ENCODE measurements around the gene FLVCR1. TPM values are rescaled to one million over a fixed set of nuclear protein-coding genes. Genes with fewer than 3 reads are reported as not detected.

The FLVCR1 gene
- total RNA-seq, 4 donors from 2014 or later: 2.0 to 28.9 (median 7.6) TPM

GRCh38 chr1:212928323-212929291 is 70.5 kb downstream of the FLVCR1 start:
- Histone ChIP-seq H3K36me3 (no peaks in the 10 kb centered on the region), H3K9me3 (no peaks in the 10 kb centered on the region), H3K4me1 (peaks cover 0 to 3% of the 10 kb centered on the region in 2 donors), H3K4me3 (no peak overlapping the region), H3K27me3 (no peaks in the 10 kb centered on the region), H3K27ac (no peak overlapping the region)
- TF ChIP-seq CTCF (IDR thresholded peaks at IDR 0.05) (no peak), POLR2A (IDR thresholded peaks at IDR 0.05) (no peak)
- intact Hi-C loops (cut with DNase I; ENCODE audit: low total_unique reads): no loop called here
- DNase-seq: no peak

- DNase-seq: no peak
- H3K36me3 ChIP-seq: no peaks in the 10 kb centered on the region
- no peak overlapping the region for H3K27ac ChIP-seq
- TF ChIP-seq POLR2A (IDR thresholded peaks at IDR 0.05): no peak
- no peaks in the 10 kb centered on the region for H3K4me1 ChIP-seq
- no peaks in the 10 kb centered on the region for H3K27me3 ChIP-seq
- no peaks in the 10 kb centered on the region for H3K9me3 ChIP-seq
- H3K4me3 ChIP-seq: no peak overlapping the region
- intact Hi-C loops (cut with DNase I; ENCODE audit: low total_unique reads): no loop called here
Observed at GRCh38 chr1:212930986-212931678, 73.1 kb downstream of the FLVCR1 start.

GRCh38 chr1:212933815-212934471 is 75.9 kb downstream of the FLVCR1 start:
- DNase-seq: no peak
- Histone ChIP-seq H3K36me3 (no peaks in the 10 kb centered on the region), H3K27me3 (no peaks in the 10 kb centered on the region), H3K4me1 (no peaks in the 10 kb centered on the region), H3K4me3 (no peak overlapping the region), H3K9me3 (no peaks in the 10 kb centered on the region), H3K27ac (no peak overlapping the region)
- intact Hi-C loops (cut with DNase I; ENCODE audit: low total_unique reads): no loop called here
- no peak for TF ChIP-seq POLR2A (IDR thresholded peaks at IDR 0.05)
- no peak for TF ChIP-seq CTCF (IDR thresholded peaks at IDR 0.05)

GRCh38 chr1:212935387-212935981 is 77.4 kb downstream of the FLVCR1 start:
- no peak overlapping the region for H3K4me3 ChIP-seq
- no peak for DNase-seq
- intact Hi-C loops (cut with DNase I; ENCODE audit: low total_unique reads): no loop called here
- H3K27me3 ChIP-seq: no peaks in the 10 kb centered on the region
- H3K4me1 ChIP-seq: no peaks in the 10 kb centered on the region
- H3K36me3 ChIP-seq: no peaks in the 10 kb centered on the region
- H3K9me3 ChIP-seq: no peaks in the 10 kb centered on the region
- TF ChIP-seq POLR2A (IDR thresholded peaks at IDR 0.05) (no peak), CTCF (IDR thresholded peaks at IDR 0.05) (no peak)
- H3K27ac ChIP-seq: no peak overlapping the region

- Histone ChIP-seq H3K4me1 (no peaks in the 10 kb centered on the region), H3K27ac (no peak overlapping the region), H3K9me3 (no peaks in the 10 kb centered on the region), H3K27me3 (no peaks in the 10 kb centered on the region), H3K36me3 (no peaks in the 10 kb centered on the region), H3K4me3 (no peak overlapping the region)
- intact Hi-C loops (cut with DNase I; ENCODE audit: low total_unique reads): no loop called here
- TF ChIP-seq CTCF (IDR thresholded peaks at IDR 0.05) (no peak), POLR2A (IDR thresholded peaks at IDR 0.05) (no peak)
- no peak for DNase-seq
Observed at GRCh38 chr1:212937034-212937433, 79.0 kb downstream of the FLVCR1 start.

Measured in uterus (tissue), 4 donors.